Tibial artery (tissue), 4 donors: ENCODE data around the gene CAMK2B.

Experiments used
- DNase-seq, 2 donors: peaks; one replicate each; pipeline ENCODE4 v3.0.0-alpha.2; 2019
- H3K27ac ChIP-seq, 2 donors: fragments of 200-600 bp; sonication (generic) in 1 of 2; 1 replicate in 1 of 2; 2 replicates in 1 of 2; pipeline ENCODE4 v1.5.1; 2018 to 2019; ENCODE audit warnings: mild to moderate bottlenecking in 1 of 2
- H3K27me3 ChIP-seq, 2 donors: fragments of 200-600 bp; sonication (generic) in 1 of 2; one replicate each; pipeline versions ENCODE4 v1.5.1 to v1.6.0; 2016 to 2019
- H3K36me3 ChIP-seq, 3 donors: fragments of 200-600 bp; sonication (generic) in 2 of 3; one replicate each; pipeline ENCODE4 v1.5.1; 2016 to 2019; ENCODE audit warnings: mild to moderate bottlenecking in 2 of 3
- H3K4me1 ChIP-seq, 4 donors: fragments of 200-600 bp; sonication (generic) in 2 of 4; 1 replicate in 3 of 4; 2 replicates in 1 of 4; pipeline ENCODE4 v1.5.1; 2016 to 2019
- H3K4me3 ChIP-seq, 2 donors: fragments of 200-600 bp; sonication (generic) in 1 of 2; 1 replicate in 1 of 2; 2 replicates in 1 of 2; pipeline ENCODE4 v1.5.1; 2018 to 2019; ENCODE audit warnings: mild to moderate bottlenecking in 2 of 2
- H3K9me3 ChIP-seq, 3 donors: fragments of 200-600 bp; sonication (generic) in 1 of 3; one replicate each; pipeline ENCODE4 v1.5.1; 2016 to 2019
- intact Hi-C: fragments of 100-400 bp; cut with DNase I; formaldehyde crosslinking; loops from one replicate; pipeline ENCODE4 v1.15.0; 2023; ENCODE audit warnings: low total_unique reads
- TF ChIP-seq, protein P1 (sequence below), 2 experiments: fragments of 200-600 bp in 1 of 2; fragments of 450-650 bp in 1 of 2; IDR thresholded peaks; one replicate each; pipeline ENCODE4 v1.5.1; 2017 to 2019; ENCODE audit warnings: antibody characterized with exemption in 2 of 2, mild to moderate bottlenecking in 1 of 2, moderate library complexity in 1 of 2

CAMK2B gene

GRCh38 chr7:44313016-44313415, 12.4 kb downstream of the CAMK2B start:
- Histone ChIP-seq H3K27ac (no peak overlapping the region), H3K4me3 (no peak overlapping the region), H3K4me1 (peaks cover 0 to 9% (median 7%) of the 10 kb centered on the region in 4 donors), H3K9me3 (peaks cover 0 to 8% (median 5%) of the 10 kb centered on the region in 3 donors), H3K36me3 (no peaks in the 10 kb centered on the region), H3K27me3 (peaks cover 0 to 27% of the 10 kb centered on the region in 2 donors)
- no peak for DNase-seq
- TF ChIP-seq, protein P1, sequence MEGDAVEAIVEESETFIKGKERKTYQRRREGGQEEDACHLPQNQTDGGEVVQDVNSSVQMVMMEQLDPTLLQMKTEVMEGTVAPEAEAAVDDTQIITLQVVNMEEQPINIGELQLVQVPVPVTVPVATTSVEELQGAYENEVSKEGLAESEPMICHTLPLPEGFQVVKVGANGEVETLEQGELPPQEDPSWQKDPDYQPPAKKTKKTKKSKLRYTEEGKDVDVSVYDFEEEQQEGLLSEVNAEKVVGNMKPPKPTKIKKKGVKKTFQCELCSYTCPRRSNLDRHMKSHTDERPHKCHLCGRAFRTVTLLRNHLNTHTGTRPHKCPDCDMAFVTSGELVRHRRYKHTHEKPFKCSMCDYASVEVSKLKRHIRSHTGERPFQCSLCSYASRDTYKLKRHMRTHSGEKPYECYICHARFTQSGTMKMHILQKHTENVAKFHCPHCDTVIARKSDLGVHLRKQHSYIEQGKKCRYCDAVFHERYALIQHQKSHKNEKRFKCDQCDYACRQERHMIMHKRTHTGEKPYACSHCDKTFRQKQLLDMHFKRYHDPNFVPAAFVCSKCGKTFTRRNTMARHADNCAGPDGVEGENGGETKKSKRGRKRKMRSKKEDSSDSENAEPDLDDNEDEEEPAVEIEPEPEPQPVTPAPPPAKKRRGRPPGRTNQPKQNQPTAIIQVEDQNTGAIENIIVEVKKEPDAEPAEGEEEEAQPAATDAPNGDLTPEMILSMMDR (IDR thresholded peaks at IDR 0.05), result no peak
- intact Hi-C loops, result no loop called here

- Histone ChIP-seq H3K9me3 (peaks cover 0 to 8% (median 5%) of the 10 kb centered on the region in 3 donors), H3K4me3 (no peak overlapping the region), H3K36me3 (no peaks in the 10 kb centered on the region), H3K4me1 (peaks cover 0 to 9% (median 7%) of the 10 kb centered on the region in 4 donors), H3K27ac (no peak overlapping the region), H3K27me3 (peaks cover 0 to 27% of the 10 kb centered on the region in 2 donors)
- intact Hi-C loops, result no loop called here
- DNase-seq, result no peak
- TF ChIP-seq, protein P1 (IDR thresholded peaks at IDR 0.05), result no peak
Observed at GRCh38 chr7:44311561-44312495, 13.6 kb downstream of the CAMK2B start.

DNA sequence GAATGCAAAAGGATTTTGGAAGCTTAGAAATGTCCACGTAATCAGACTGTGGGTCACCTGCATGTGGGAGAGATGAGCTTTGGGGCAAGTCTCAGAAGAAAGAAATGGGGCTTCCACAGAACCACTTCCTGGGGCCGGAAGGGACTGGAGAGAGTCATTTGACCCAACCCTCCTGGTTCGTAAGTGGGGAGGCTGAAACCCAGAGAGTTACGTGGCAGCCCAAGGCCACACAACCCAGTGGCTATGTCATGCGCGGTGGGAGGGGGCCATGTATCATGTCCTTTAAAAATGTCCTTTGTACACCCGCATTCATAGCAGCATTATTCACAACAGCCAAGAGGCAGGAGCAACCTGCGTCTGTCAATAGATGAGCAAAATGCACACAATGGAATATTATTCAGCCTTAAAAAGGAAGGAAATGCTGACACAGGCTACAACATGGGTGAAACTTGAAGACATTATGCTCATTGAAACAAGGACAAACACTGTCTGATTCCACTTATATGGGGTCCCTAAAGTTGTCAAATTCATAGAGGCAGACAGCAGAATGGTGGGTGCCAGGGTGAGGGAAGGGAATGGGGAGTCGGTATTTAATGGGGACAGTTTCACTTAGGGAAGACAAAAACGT, 15.1 kb downstream of the CAMK2B start:
- DNase-seq, result peak in 1 of 2 donors; percentile 17

DNA sequence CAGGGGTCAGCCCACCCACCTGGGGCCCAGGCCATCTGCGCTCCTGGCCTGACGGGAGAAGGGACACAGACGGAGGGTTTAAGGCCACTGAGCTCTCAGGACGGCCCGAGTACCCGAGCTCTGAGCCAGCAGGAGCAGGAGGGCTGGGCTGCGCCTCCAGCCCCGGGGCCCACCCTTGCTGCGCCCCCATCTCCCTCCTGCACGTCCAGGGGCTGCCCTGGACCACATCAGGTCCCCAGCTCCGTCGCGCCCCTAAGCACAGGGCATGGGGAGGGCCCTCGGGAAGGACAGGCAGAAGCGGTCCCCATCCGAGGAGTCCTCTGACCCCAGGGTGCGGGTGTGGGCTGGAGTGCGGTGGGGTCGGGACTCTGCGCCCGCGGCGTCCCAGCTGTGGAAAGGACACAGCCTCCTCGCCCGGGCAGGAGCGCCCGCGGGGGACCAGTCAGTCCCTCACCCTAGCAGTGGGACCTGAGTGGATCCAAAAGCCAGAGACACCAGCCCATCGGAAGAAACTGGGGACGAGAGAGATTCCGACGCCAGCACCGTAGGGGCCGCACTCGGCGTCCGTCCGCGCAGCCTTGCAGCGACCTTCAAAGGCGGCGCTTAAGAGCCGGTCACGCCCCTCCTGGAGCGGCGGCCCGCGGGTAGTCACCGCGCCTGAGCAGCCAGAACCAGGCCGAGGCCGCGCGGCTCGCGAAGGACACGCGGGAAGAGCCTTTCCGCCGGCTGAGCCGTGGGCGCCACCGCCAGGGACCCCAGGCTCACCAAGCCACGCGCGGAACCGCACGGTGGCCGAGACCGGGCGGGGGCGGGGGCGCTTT, 15.9 kb downstream of the CAMK2B start:
- intact Hi-C loops, result no loop called here
- peaks cover 0 to 9% (median 7%) of the 10 kb centered on the region in 4 donors for H3K4me1 ChIP-seq
- H3K27me3 ChIP-seq, result peaks cover 0 to 27% of the 10 kb centered on the region in 2 donors
- TF ChIP-seq, protein P1 (IDR thresholded peaks at IDR 0.05), result no peak
- no peak overlapping the region for H3K27ac ChIP-seq
- peaks cover 0 to 4% (median 0%) of the 10 kb centered on the region in 3 donors for H3K9me3 ChIP-seq
- DNase-seq, result no peak
- no peaks in the 10 kb centered on the region for H3K36me3 ChIP-seq
- peak overlapping the region; percentile 38 to 49 for H3K4me3 ChIP-seq

More for the DNA sequence above, 15.1 kb downstream of the CAMK2B start:
- Histone ChIP-seq H3K4me3 (peak overlapping the region; percentile 38 to 49), H3K27ac (no peak overlapping the region), H3K36me3 (no peaks in the 10 kb centered on the region), H3K9me3 (peaks cover 0 to 6% (median 5%) of the 10 kb centered on the region in 3 donors), H3K27me3 (peaks cover 0 to 27% of the 10 kb centered on the region in 2 donors), H3K4me1 (peaks cover 0 to 9% (median 7%) of the 10 kb centered on the region in 4 donors)
- intact Hi-C loops, result no loop called here
- TF ChIP-seq, protein P1 (IDR thresholded peaks at IDR 0.05), result no peak

GRCh38 chr7:44308596-44309270, 16.7 kb downstream of the CAMK2B start:
- intact Hi-C loops, result no loop called here

More at GRCh38 chr7:44308596-44309270, 16.7 kb downstream of the CAMK2B start:
- Histone ChIP-seq H3K27me3 (peaks cover 0 to 27% of the 10 kb centered on the region in 2 donors), H3K36me3 (no peaks in the 10 kb centered on the region), H3K4me3 (no peak overlapping the region), H3K27ac (no peak overlapping the region), H3K9me3 (no peaks in the 10 kb centered on the region), H3K4me1 (peaks cover 0 to 9% (median 7%) of the 10 kb centered on the region in 4 donors)
- DNase-seq, result peak in 1 of 2 donors; percentile 62
- TF ChIP-seq, protein P1 (IDR thresholded peaks at IDR 0.05), result no peak
